Astrocyte (in vitro differentiated cells and primary cell): ENCODE data around the gene PRG2.

Experiments used
- CTCF ChIP-seq: IDR thresholded peaks from 2 replicates; pipeline ENCODE4 v1.5.1; 2011; ENCODE audit warnings: low read depth, mild to moderate bottlenecking, inconsistent platforms, low read length, moderate library complexity; ENCODE audit not compliant: insufficient read depth
- EZH2 ChIP-seq: IDR thresholded peaks from 2 replicates; pipeline ENCODE4 v1.6.1; 2012; ENCODE audit warnings: mild to moderate bottlenecking, low read length, inconsistent platforms; ENCODE audit not compliant: insufficient read depth

GRCh38 chr11:57410287-57410686 lies 19.8 kb upstream of the PRG2 start:
- no peak for TF ChIP-seq CTCF
- TF ChIP-seq EZH2, result no peak
